Measurements from ENCODE around the gene CCDC102A.

DNA sequence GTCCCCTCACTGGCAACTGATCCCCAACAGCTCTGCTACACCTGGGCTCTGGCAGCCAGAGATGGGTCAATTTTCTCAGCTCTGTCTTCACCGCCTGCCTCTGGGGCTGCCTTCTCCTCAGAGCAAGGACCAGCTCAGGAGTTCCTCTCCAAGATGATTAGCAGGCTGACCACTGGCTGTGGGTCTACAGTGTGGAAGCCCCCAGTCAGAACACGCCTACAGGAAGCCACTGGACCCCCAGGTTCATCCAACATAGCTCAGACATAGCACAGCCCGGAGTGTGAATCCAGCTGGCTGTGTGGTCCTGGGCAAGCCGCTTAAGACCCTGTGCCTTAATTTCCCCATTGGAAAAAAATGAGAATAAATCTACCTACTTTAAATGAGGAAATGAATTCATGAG is 55.0 kb downstream of the CCDC102A start:
- TF ChIP-seq ETV6 (CRISPR knock-in tag; IDR thresholded peaks at IDR 0.05) = no peak
- no peak for TF ChIP-seq CBFB (CRISPR knock-in tag; IDR thresholded peaks at IDR 0.05; ENCODE audit: low read depth)
- no peak for TF ChIP-seq AFF4 (CRISPR knock-in tag; IDR thresholded peaks at IDR 0.05; ENCODE audit: borderline replicate concordance)
- no peak for TF ChIP-seq USF2 (CRISPR knock-in tag; IDR thresholded peaks at IDR 0.05)
- TF ChIP-seq ATF1 (CRISPR knock-in tag; IDR thresholded peaks at IDR 0.05) = no peak
- no peak for TF ChIP-seq FOXP1 (CRISPR knock-in tag; IDR thresholded peaks at IDR 0.05; ENCODE audit: borderline replicate concordance)
- TF ChIP-seq TEAD4 (CRISPR knock-in tag; IDR thresholded peaks at IDR 0.05) = no peak
- TF ChIP-seq ZBTB21 (CRISPR knock-in tag; IDR thresholded peaks at IDR 0.05; ENCODE audit: borderline replicate concordance) = no peak
- TF ChIP-seq, protein P1, sequence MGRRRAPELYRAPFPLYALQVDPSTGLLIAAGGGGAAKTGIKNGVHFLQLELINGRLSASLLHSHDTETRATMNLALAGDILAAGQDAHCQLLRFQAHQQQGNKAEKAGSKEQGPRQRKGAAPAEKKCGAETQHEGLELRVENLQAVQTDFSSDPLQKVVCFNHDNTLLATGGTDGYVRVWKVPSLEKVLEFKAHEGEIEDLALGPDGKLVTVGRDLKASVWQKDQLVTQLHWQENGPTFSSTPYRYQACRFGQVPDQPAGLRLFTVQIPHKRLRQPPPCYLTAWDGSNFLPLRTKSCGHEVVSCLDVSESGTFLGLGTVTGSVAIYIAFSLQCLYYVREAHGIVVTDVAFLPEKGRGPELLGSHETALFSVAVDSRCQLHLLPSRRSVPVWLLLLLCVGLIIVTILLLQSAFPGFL (CRISPR knock-in tag; IDR thresholded peaks at IDR 0.05; ENCODE audit: borderline replicate concordance) = no peak

All from WTC11 (cell line).